HEK293T (cell line): ENCODE measurements around the gene PRR20E.
"Not testable (repeated sequence)": the region's sequence is repeated elsewhere in the genome, so short reads cannot be mapped to it uniquely, and the experiment has no call there.

Experiments used
- CTCF ChIA-PET: fragments of 350-600 bp; formaldehyde crosslinking; extraction: SDS; loops from one replicate; lab custom pipeline; 2021; ENCODE audit warnings: antibody characterized with exemption, inconsistent platforms; lab: Yijun Ruan, JAX
- POLR2A ChIA-PET: fragments of 350-600 bp; formaldehyde crosslinking; extraction: SDS; loops from one replicate; lab custom pipeline; 2020; ENCODE audit warnings: antibody characterized with exemption, inconsistent platforms; lab: Yijun Ruan, JAX
- DNase-seq: peaks from one replicate; pipeline ENCODE4 v3.0.0; 2012; ENCODE audit warnings: mixed read lengths; ENCODE audit errors: extremely low spot score
- ARNT ChIP-seq: fragments of 450-650 bp; IDR thresholded peaks from 2 replicates; pipeline ENCODE4 v1.6.1; 2017; ENCODE audit warnings: mild to moderate bottlenecking
- BHLHE40 ChIP-seq: fragments of 450-650 bp; IDR thresholded peaks from 2 replicates; pipeline ENCODE4 v1.6.1; 2016; ENCODE audit warnings: mild to moderate bottlenecking, moderate library complexity, borderline replicate concordance
- CTBP1 ChIP-seq: fragments of 450-650 bp; IDR thresholded peaks from 2 replicates; pipeline ENCODE4 v1.6.1; 2016; ENCODE audit warnings: borderline replicate concordance
- ELF4 ChIP-seq: fragments of 450-650 bp; IDR thresholded peaks from 2 replicates; pipeline ENCODE4 v1.6.1; 2017; ENCODE audit warnings: antibody characterized with exemption
- FOXA1 ChIP-seq: fragments of 450-650 bp; IDR thresholded peaks from 2 replicates; pipeline ENCODE4 v1.6.1; 2016; ENCODE audit warnings: mild to moderate bottlenecking
- FOXK2 ChIP-seq: fragments of 450-650 bp; IDR thresholded peaks from 2 replicates; pipeline ENCODE4 v1.6.1; 2016; ENCODE audit warnings: mild to moderate bottlenecking
- FOXM1 ChIP-seq: fragments of 450-650 bp; IDR thresholded peaks from 2 replicates; pipeline ENCODE4 v1.6.1; 2017; ENCODE audit warnings: mild to moderate bottlenecking, borderline replicate concordance
- HDGF ChIP-seq: fragments of 450-650 bp; IDR thresholded peaks from 2 replicates; pipeline ENCODE4 v1.6.1; 2017; ENCODE audit warnings: antibody characterized with exemption, borderline replicate concordance
- L3MBTL2 ChIP-seq: fragments of 450-650 bp; conservative IDR thresholded peaks from 2 replicates; pipeline ENCODE4 v1.6.1; 2016; ENCODE audit warnings: mild to moderate bottlenecking
- LEF1 ChIP-seq: fragments of 450-650 bp; IDR thresholded peaks from 2 replicates; pipeline ENCODE4 v1.6.1; 2017; ENCODE audit warnings: mild to moderate bottlenecking, borderline replicate concordance
- NFRKB ChIP-seq: fragments of 450-650 bp; IDR thresholded peaks from 2 replicates; pipeline ENCODE4 v1.6.1; 2016; ENCODE audit warnings: mild to moderate bottlenecking, moderate library complexity
- PKNOX1 ChIP-seq: fragments of 450-650 bp; IDR thresholded peaks from 2 replicates; pipeline ENCODE4 v1.6.1; 2016
- SP1 ChIP-seq: fragments of 450-650 bp; IDR thresholded peaks from 2 replicates; pipeline ENCODE4 v1.6.1; 2017
- SUZ12 ChIP-seq: fragments of 450-650 bp; IDR thresholded peaks from 2 replicates; pipeline ENCODE4 v1.6.1; 2016; ENCODE audit warnings: mild to moderate bottlenecking
- TARDBP ChIP-seq: fragments of 450-650 bp; IDR thresholded peaks from 2 replicates; pipeline ENCODE4 v1.6.1; 2016
- ZNF384 ChIP-seq: fragments of 450-650 bp; IDR thresholded peaks from 2 replicates; pipeline ENCODE4 v1.6.1; 2016

The PRR20E gene

GRCh38 chr13:57166897-57167296 is at the start of gene PRR20E:
Gene PRR20E (plus strand): TSS chr13:57167197. CDS start chr13:57167584, 387 bp downstream.
- CTCF ChIA-PET, POLR2A ChIA-PET, DNase-seq: not testable (repeated sequence)

- no peak for DNase-seq
- ChIA-PET CTCF (no interaction called here), POLR2A (no interaction called here)
- TF ChIP-seq LEF1 (no peak), TARDBP (no peak)
Measured at GRCh38 chr13:57123681-57124080, 43.3 kb upstream of the PRR20E start.

DNA sequence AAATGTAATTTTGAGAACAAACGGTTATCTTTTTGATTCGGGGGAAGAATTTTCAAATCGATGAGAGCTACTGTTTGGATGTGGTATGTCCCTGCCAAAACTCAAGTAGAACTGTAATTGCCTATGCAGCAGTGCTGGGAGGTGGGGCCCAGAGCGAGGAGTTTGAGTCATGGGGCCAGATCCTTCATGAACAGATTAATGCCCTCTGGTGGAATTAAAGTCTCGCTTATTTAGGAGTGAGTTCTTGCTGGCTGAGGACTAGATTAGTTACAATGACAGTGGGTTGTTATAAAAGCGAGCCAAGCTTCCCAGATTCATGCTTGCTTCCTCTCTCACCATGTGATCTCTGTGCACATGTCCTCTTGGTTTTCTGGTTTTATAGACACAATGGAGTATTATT is 38.1 kb upstream of the PRR20E start:
- no peak for DNase-seq
- TF ChIP-seq FOXK2, result no peak
- TF ChIP-seq NFRKB, result no peak
- no peak for TF ChIP-seq PKNOX1
- TF ChIP-seq BHLHE40, result no peak
- no peak for TF ChIP-seq CTBP1
- TF ChIP-seq L3MBTL2, result no peak
- no peak for TF ChIP-seq FOXA1
- TF ChIP-seq TARDBP, result no peak
- no peak for TF ChIP-seq ARNT
- no peak for TF ChIP-seq FOXM1
- no peak for TF ChIP-seq SP1
- TF ChIP-seq ZNF384, result no peak
- no peak for TF ChIP-seq HDGF
- no peak for TF ChIP-seq SUZ12
- TF ChIP-seq ELF4, result no peak
- POLR2A ChIA-PET, result no interaction called here
- CTCF ChIA-PET, result no interaction called here

DNA sequence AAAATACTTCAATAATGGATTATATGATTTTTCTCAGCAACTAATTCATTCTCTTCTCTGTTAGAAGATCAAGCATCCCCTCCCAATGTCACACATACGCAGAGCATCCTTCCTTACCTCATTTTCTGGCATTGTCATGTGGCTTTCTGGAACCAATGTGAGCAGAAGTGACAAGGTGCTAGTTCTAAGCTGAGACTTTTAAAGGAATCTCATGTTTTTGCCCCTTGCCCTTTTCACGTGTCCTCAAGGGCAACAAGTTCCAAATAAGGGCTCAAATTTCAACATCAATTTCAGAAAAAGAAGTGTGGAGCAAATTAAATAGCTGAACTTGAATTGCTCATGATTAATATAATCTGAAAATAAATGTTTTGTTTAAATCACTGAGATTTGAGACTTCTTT is 30.9 kb upstream of the PRR20E start:
- POLR2A ChIA-PET, result no interaction called here

DNA sequence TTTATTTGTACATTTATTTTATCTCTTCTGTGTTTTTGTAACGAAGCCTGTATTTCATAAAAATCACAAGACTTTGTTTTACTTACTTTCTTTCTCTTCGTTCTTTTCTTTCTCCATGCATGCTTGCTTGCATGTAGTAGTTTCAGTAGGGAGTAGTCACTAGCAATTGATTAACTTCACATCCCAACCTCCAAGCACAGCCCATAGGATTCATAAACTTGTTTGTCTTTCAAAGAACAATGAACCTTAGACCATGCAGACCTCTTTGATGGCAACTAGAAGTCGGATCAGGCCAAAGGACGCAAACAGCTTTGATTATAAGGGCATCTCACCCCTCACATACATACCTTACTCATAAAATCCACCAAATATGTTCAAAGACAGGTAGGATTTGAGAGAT is 29.4 kb upstream of the PRR20E start:
- no peak for DNase-seq
- ChIA-PET POLR2A (no interaction called here), CTCF (no interaction called here)
- no peak for TF ChIP-seq FOXK2
- TF ChIP-seq SP1, result no peak
- TF ChIP-seq NFRKB, result no peak
- TF ChIP-seq CTBP1, result no peak
- TF ChIP-seq ZNF384, result no peak
- no peak for TF ChIP-seq FOXA1
- no peak for TF ChIP-seq ARNT

More for the DNA sequence above, 30.9 kb upstream of the PRR20E start:
- DNase-seq, result no peak
- TF ChIP-seq FOXM1, result no peak
- no peak for TF ChIP-seq LEF1
- TF ChIP-seq BHLHE40, result no peak
- no peak for TF ChIP-seq ZNF384
- no peak for TF ChIP-seq HDGF
- no peak for TF ChIP-seq PKNOX1
- TF ChIP-seq ARNT, result no peak
- TF ChIP-seq FOXA1, result no peak
- TF ChIP-seq SP1, result no peak
- TF ChIP-seq NFRKB, result no peak
- no peak for TF ChIP-seq ELF4
- CTCF ChIA-PET, result no interaction called here

DNA sequence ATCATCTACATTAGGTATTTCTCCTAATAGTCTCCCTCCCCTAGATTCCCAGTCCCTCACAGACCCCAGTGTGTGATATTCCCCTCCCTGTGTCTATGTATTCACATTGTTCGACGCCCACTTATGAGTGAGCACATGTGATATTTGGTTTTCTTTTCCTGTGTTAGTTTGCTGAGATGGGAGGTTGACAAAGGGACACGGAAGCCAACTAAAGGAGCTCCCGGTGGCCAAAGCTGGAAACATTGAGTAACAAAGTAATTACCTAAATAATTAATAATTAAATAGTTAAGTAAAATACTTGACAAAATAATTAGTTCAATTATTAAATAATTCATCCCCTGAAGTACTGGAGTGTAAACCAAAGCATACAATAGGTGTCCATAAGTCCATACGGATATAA is 28.0 kb upstream of the PRR20E start:
- ChIA-PET CTCF (no interaction called here), POLR2A (no interaction called here)
- TF ChIP-seq TARDBP (no peak), ZNF384 (no peak), CTBP1 (no peak), BHLHE40 (no peak), ARNT (no peak), SP1 (no peak), ELF4 (no peak), HDGF (no peak), L3MBTL2 (no peak), FOXM1 (no peak), NFRKB (no peak), FOXK2 (no peak), PKNOX1 (no peak), FOXA1 (no peak), LEF1 (no peak)
- no peak for DNase-seq

GRCh38 chr13:57139781-57140180 is 27.2 kb upstream of the PRR20E start:
- CTCF ChIA-PET, POLR2A ChIA-PET, DNase-seq: not testable (repeated sequence)

GRCh38 chr13:57140235-57140968 is 26.6 kb upstream of the PRR20E start, which contains the start of gene PRR20A:
Gene PRR20A (plus strand): TSS chr13:57140918. CDS start chr13:57141305, 387 bp downstream.
- CTCF ChIA-PET, DNase-seq, POLR2A ChIA-PET: not testable (repeated sequence)

DNA sequence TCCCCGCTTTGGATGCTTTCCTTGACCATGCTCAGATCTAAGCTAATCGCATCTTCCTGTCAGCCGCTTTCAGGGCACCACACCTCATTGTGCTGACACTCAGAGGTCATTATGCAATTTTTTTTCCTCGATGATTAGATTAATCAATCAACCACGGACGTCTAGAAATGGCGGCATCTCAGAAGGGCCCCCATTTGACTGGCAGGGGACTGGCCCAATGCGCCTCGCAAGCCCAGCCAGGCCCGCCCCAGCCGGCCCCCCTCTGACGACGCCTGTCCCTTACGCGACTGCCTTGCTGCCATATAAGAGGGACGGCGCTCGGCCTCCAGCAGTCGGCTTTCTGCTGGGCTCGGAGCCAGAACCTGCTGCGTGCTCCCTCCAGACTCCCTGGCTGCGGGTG is 19.8 kb upstream of the PRR20E start, which contains the start of gene PRR20B:
PRR20B (plus strand) TSS at position 301 of the 400 bp plus-strand sequence. CDS start 387 bp downstream, outside the sequence.
- CTCF ChIA-PET, POLR2A ChIA-PET: not testable (repeated sequence)

GRCh38 chr13:57148106-57148505 is 18.9 kb upstream of the PRR20E start:
- POLR2A ChIA-PET, DNase-seq, CTCF ChIA-PET: not testable (repeated sequence)

More for the DNA sequence above, 19.8 kb upstream of the PRR20E start, which contains the start of gene PRR20B:
- not testable (repeated sequence) for DNase-seq

- CTCF ChIA-PET, POLR2A ChIA-PET, DNase-seq: not testable (repeated sequence)
Measured at GRCh38 chr13:57153761-57154160, 13.2 kb upstream of the PRR20E start, which contains the start of gene PRR20C. Gene PRR20C (plus strand): TSS chr13:57154061. CDS start chr13:57154448, 387 bp downstream.
